GM12878 (cell line): ENCODE measurements around the gene IMMP2L. TPM values are rescaled to one million over a fixed set of nuclear protein-coding genes. Genes with fewer than 3 reads are reported as not detected.

Experiments used
- ATAC-seq: fragments of 200-7000 bp; cut with Tn5 transposase; 3 replicates; pipeline ENCODE4 v1.9.1; 2020; ENCODE audit warnings: mild to moderate bottlenecking, moderate library complexity
- BruUV-seq: library from RNA; stranded (reverse); fragments of 400-500 nt; replicated peaks from 2 replicates; lab custom pipeline; 2021; lab: Mats Ljungman, UMichigan
- CTCF ChIA-PET: fragments of 300-600 bp; sonication (Branson Sonifier 250); formaldehyde crosslinking; extraction: SDS; loops from one replicate; lab custom pipeline; 2021; ENCODE audit warnings: inconsistent platforms; lab: Yijun Ruan, JAX
- POLR2A ChIA-PET: fragments of 350-600 bp; formaldehyde crosslinking; extraction: SDS; loops from one replicate; lab custom pipeline; 2021; ENCODE audit warnings: inconsistent platforms; lab: Charles Lee
- RAD21 ChIA-PET: fragments of 300-600 bp; sonication (Branson Sonifier 250); formaldehyde crosslinking; loops from one replicate; lab custom pipeline; 2023; ENCODE audit warnings: antibody characterized with exemption; ENCODE audit not compliant: unreplicated experiment; lab: Charles Lee
- SMC1A ChIA-PET: fragments of 300-600 bp; sonication (Branson Sonifier 250); formaldehyde crosslinking; loops from one replicate; lab custom pipeline; 2023; ENCODE audit not compliant: unreplicated experiment, uncharacterized antibody; lab: Charles Lee
- DNase-seq: peaks from one replicate; pipeline ENCODE4 v3.0.0-alpha.2; 2011; ENCODE audit warnings: low read depth, low spot score
- FAIRE-seq: peaks from 3 replicates; lab custom pipeline; 2011; peaks lifted over from hg19 to GRCh38; lab: Jason Lieb, UNC
- H2AFZ ChIP-seq: 2 replicates; pipeline ENCODE4 v1.6.0; 2011; ENCODE audit warnings: low read depth, low read length, control low read depth; ENCODE audit not compliant: control insufficient read depth
- H3K27ac ChIP-seq: 2 replicates; pipeline ENCODE4 v1.5.1; 2011; ENCODE audit warnings: control low read depth; ENCODE audit not compliant: control insufficient read depth, insufficient read depth
- H3K27me3 ChIP-seq, 2 experiments: replicated peaks in 1 of 2; 2 replicates each; pipeline versions ENCODE4 v1.6.0 to v1.6.1; 2011; ENCODE audit warnings: low read length in 1 of 2; ENCODE audit not compliant: control insufficient read depth in 2 of 2, insufficient read depth in 2 of 2
- H3K36me3 ChIP-seq, 2 experiments: 2 replicates each; pipeline ENCODE4 v1.5.1; 2011; ENCODE audit warnings: low read length in 1 of 2; ENCODE audit not compliant: control insufficient read depth in 2 of 2, insufficient read depth in 2 of 2
- H3K4me1 ChIP-seq: 2 replicates; pipeline ENCODE4 v1.6.1; 2011; ENCODE audit warnings: mild to moderate bottlenecking, low read length, moderate library complexity, mixed read lengths; ENCODE audit not compliant: control insufficient read depth, insufficient read depth
- H3K4me2 ChIP-seq: 2 replicates; pipeline ENCODE4 v1.6.0; 2011; ENCODE audit warnings: control low read depth; ENCODE audit not compliant: control insufficient read depth, insufficient read depth
- H3K4me3 ChIP-seq: fragments of 200-600 bp; sonication (generic); 2 replicates; pipeline ENCODE4 v1.5.1; 2016
- H3K79me2 ChIP-seq: 2 replicates; pipeline ENCODE4 v1.6.0; 2011; ENCODE audit warnings: low read length; ENCODE audit not compliant: control insufficient read depth, insufficient read depth
- H3K9ac ChIP-seq: 2 replicates; pipeline ENCODE4 v1.8.0; 2011; ENCODE audit warnings: low read length, control low read depth, mixed read lengths; ENCODE audit not compliant: control insufficient read depth, insufficient read depth
- H3K9me3 ChIP-seq: replicated peaks from 3 replicates; pipeline ENCODE4 v1.5.1; 2011; ENCODE audit warnings: mild to moderate bottlenecking, low read length; ENCODE audit not compliant: control insufficient read depth, insufficient read depth
- H4K20me1 ChIP-seq: 2 replicates; pipeline ENCODE4 v1.6.0; 2011; ENCODE audit not compliant: control insufficient read depth, insufficient read depth
- CHD1 ChIP-seq: IDR thresholded peaks from 2 replicates; pipeline ENCODE4 v1.6.1; 2012; ENCODE audit warnings: low read depth, low read length, improper control_type of control experiment
- WGBS: methylation state at CpG from one replicate; pipeline ENCODE4 v1.1.6; 2016; ENCODE audit warnings: low lambda C conversion rate; ENCODE audit not compliant: insufficient replicate concordance, insufficient coverage; ENCODE audit errors: missing lambda C conversion rate; 5-methylcytosine and 5-hydroxymethylcytosine counted together
- in situ Hi-C: fragments of 300-500 bp; cut with MboI; formaldehyde crosslinking; loops from 9 replicates; pipeline ENCODE4 v1.14.3; 2018; ENCODE audit warnings: mixed read lengths
- intact Hi-C: fragments of 100-400 bp; cut with micrococcal nuclease; formaldehyde crosslinking; loops from one replicate; pipeline ENCODE4 v1.14.2; 2022; ENCODE audit not compliant: unreplicated experiment
- polyA plus RNA-seq, 11 experiments: library from polyadenylated mRNA; depleted of rRNA in 4 of 11; unstranded in 6 of 11; stranded (reverse) in 5 of 11; fragments of >200 nt; fragmentation: Nextera tagmentation in 4 of 11; fragmentation: Illumina TruSeq in 1 of 11; extraction: Ambion mirVana in 4 of 11; extraction: Trizol in 1 of 11; gene quantifications; 1 replicate in 1 of 11; 2 replicates in 10 of 11; pipeline versions ENCODE4 v1.2.1 to v1.2.3, GENCODE V29; 2011 to 2016; ENCODE audit warnings: inconsistent platforms in 2 of 11, missing spikeins in 2 of 11, low read depth in 1 of 11
- total RNA-seq, 4 experiments: library from RNA; depleted of rRNA in 3 of 4; stranded (reverse); fragments of >200 nt in 3 of 4; fragmentation: Illumina TruSeq in 1 of 4; extraction: Trizol in 1 of 4; gene quantifications; 2 replicates each; pipeline versions ENCODE4 v1.2.1 to v1.2.3, GENCODE V29; 2013 to 2021
- TF ChIP-seq, protein P1 (sequence below): fragments of 450-650 bp; IDR thresholded peaks from 2 replicates; pipeline ENCODE4 v1.6.1; 2018; ENCODE audit warnings: borderline replicate concordance, mild to moderate bottlenecking; ENCODE audit not compliant: partially characterized antibody
- TF ChIP-seq, protein P2 (sequence below): fragments of 450-650 bp; formaldehyde crosslinking; IDR thresholded peaks from 2 replicates; pipeline ENCODE4 v1.4.0; 2022; ENCODE audit warnings: mild to moderate bottlenecking, moderate library complexity
- TF ChIP-seq, protein P3 (sequence below): IDR thresholded peaks from 2 replicates; pipeline ENCODE4 v1.6.1; 2011; ENCODE audit warnings: borderline replicate concordance, low read depth, mild to moderate bottlenecking, moderate library complexity, low read length; ENCODE audit not compliant: insufficient read depth, poor library complexity, severe bottlenecking

Gene IMMP2L
- total and polyA plus RNA-seq, 10 of the 15 experiments (the other 5 are each of a cell fraction or from before 2014, with no cell fraction given), result 12.6 to 46.3 (median 19.6) TPM

- no peak for FAIRE-seq
- no peaks in the 10 kb centered on the region for H4K20me1 ChIP-seq
- H3K9ac ChIP-seq, result no peak overlapping the region
- intact Hi-C loops (no loop called here), in situ Hi-C loops (no loop called here)
- ChIA-PET POLR2A (no interaction called here), CTCF (interaction anchor here (0.9 to 1.3 kb wide), 3 partner anchors 19 to 26 kb away, joined by 3 read pairs; no protein-coding TSS in a partner anchor), SMC1A (no interaction called here), RAD21 (no interaction called here)
- no peak overlapping the region for H2AFZ ChIP-seq
- no peak overlapping the region for H3K4me3 ChIP-seq
- H3K9me3 ChIP-seq, result no peaks in the 10 kb centered on the region
- TF ChIP-seq, protein P1, sequence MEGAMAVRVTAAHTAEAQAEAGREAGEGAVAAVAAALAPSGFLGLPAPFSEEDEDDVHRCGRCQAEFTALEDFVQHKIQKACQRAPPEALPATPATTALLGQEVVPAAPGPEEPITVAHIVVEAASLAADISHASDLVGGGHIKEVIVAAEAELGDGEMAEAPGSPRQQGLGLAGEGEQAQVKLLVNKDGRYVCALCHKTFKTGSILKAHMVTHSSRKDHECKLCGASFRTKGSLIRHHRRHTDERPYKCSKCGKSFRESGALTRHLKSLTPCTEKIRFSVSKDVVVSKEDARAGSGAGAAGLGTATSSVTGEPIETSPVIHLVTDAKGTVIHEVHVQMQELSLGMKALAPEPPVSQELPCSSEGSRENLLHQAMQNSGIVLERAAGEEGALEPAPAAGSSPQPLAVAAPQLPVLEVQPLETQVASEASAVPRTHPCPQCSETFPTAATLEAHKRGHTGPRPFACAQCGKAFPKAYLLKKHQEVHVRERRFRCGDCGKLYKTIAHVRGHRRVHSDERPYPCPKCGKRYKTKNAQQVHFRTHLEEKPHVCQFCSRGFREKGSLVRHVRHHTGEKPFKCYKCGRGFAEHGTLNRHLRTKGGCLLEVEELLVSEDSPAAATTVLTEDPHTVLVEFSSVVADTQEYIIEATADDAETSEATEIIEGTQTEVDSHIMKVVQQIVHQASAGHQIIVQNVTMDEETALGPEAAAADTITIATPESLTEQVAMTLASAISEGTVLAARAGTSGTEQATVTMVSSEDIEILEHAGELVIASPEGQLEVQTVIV, result no peak
- no peak for TF ChIP-seq CHD1
- TF ChIP-seq, protein P2, sequence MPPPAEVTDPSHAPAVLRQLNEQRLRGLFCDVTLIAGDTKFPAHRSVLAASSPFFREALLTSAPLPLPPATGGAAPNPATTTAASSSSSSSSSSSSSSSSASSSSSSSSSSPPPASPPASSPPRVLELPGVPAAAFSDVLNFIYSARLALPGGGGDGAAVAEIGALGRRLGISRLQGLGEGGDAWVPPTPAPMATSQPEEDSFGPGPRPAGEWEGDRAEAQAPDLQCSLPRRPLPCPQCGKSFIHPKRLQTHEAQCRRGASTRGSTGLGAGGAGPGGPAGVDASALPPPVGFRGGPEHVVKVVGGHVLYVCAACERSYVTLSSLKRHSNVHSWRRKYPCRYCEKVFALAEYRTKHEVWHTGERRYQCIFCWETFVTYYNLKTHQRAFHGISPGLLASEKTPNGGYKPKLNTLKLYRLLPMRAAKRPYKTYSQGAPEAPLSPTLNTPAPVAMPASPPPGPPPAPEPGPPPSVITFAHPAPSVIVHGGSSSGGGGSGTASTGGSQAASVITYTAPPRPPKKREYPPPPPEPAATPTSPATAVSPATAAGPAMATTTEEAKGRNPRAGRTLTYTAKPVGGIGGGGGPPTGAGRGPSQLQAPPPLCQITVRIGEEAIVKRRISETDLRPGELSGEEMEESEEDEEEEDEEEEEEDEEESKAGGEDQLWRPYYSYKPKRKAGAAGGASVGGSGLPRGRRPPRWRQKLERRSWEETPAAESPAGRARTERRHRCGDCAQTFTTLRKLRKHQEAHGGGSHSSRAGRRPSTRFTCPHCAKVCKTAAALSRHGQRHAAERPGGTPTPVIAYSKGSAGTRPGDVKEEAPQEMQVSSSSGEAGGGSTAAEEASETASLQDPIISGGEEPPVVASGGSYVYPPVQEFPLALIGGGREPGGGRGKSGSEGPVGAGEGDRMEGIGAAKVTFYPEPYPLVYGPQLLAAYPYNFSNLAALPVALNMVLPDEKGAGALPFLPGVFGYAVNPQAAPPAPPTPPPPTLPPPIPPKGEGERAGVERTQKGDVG, result no peak
- TF ChIP-seq, protein P3, sequence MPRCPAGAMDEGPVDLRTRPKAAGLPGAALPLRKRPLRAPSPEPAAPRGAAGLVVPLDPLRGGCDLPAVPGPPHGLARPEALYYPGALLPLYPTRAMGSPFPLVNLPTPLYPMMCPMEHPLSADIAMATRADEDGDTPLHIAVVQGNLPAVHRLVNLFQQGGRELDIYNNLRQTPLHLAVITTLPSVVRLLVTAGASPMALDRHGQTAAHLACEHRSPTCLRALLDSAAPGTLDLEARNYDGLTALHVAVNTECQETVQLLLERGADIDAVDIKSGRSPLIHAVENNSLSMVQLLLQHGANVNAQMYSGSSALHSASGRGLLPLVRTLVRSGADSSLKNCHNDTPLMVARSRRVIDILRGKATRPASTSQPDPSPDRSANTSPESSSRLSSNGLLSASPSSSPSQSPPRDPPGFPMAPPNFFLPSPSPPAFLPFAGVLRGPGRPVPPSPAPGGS, result no peak
- H3K79me2 ChIP-seq, result no peaks in the 10 kb centered on the region
- WGBS, result 51% methylated on average over 3 of the region's 3 CpGs
- H3K4me1 ChIP-seq, result no peaks in the 10 kb centered on the region
- no peaks in the 10 kb centered on the region for H3K36me3 ChIP-seq
- H3K27me3 ChIP-seq, result no peaks in the 10 kb centered on the region
- no peak for ATAC-seq
- no peak overlapping the region for H3K27ac ChIP-seq
- BruUV-seq, result no TSS peak
- H3K4me2 ChIP-seq, result no peak overlapping the region
- DNase-seq, result no peak
These were observed 797.4 kb downstream of the IMMP2L start for GRCh38 chr7:110764852-110765251.
